GM21825 (cell line): Measurements from ENCODE around the gene PSG11.
"Not testable (repeated sequence)": the region's sequence is repeated elsewhere in the genome, so short reads cannot be mapped to it uniquely, and the experiment has no call there.

Source experiments
- ATAC-seq: cut with Tn5 transposase; IDR thresholded peaks from one replicate; pipeline ENCODE4 v1.9.1; 2021; ENCODE audit warnings: mild to moderate bottlenecking, moderate library complexity; ENCODE audit not compliant: unreplicated experiment

Gene PSG11

DNA sequence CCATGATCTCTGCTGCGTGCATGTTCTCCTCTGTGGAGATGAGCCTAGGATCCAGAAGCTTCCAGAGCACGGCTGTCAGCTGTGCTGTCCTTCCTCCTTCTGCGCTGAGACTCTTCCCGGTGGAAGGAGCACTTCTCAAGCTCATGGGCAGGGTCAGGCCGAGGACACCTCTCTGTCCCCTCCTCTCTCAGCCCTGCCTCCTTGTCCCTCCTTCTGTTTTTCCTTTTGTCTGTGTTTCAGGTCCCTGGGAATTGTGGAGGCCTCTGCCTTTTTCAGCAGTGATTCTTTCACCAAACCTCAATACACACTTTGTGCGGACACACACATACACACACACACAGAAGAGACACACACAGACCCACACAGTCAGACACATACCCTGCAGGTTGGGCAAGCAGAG, at the start of gene PSG11:
Gene PSG11 (minus strand): TSS at position 101 of the 400 bp plus-strand sequence. CDS start 97 bp downstream, at position 4.
- ATAC-seq, result not testable (repeated sequence)

DNA sequence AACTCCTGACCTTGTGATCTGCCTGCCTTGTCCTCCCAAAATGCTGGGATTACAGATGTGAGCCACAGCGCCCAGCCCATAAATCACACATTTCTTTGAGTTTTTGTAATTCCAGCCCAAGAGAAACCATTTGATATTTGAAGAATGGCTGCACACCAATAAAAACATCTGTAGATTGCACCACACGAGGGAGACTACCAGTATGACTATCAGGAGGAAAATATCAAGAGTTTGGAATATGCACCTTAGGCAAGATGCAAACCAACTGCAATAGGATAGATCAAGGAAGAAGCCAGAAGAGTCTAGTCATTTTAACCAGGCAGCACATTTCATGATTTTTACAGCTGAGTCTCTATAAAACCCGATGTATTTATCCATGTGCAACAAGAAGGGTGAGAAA, 36.1 kb upstream of the PSG11 start:
- ATAC-seq, result not testable (repeated sequence)

DNA sequence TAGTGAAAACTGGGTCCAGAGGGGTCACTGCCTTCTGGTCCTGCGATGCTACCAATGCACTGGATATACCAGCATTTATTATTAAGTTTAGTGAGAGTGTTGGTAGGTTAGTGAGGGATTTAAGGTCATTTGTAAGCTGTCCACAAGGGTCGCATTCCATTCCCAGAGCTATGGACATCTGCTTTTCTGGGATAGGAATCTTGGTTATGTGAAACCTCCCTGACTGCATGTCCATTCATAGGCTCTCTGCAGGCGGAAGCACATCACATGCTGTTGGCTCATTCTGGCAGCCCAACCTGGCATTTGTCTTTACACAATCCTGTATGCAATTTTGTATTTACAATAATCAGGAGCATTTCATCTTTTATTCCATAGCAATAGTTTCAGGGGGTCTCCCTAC, 35.1 kb upstream of the PSG11 start:
- ATAC-seq, result not testable (repeated sequence)

DNA sequence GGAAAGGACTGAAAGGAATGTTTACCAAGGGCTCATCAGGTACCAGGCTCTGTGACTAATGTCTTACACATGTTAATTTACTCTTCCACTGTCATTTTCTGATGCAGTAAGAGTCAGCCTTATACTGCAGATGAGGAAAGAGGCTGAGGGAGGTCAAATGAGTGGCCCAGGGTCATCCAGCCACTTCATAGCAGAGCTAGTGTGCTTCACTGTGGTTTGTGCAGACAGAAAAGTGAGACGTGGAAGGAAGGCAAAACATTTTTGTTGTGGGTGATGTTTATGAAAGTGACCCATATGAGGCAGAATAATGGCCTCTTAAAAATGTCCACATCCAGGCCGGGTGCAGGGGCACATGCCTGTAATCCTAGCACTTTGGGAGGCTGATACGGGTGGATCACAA, 34.0 kb upstream of the PSG11 start:
- not testable (repeated sequence) for ATAC-seq

DNA sequence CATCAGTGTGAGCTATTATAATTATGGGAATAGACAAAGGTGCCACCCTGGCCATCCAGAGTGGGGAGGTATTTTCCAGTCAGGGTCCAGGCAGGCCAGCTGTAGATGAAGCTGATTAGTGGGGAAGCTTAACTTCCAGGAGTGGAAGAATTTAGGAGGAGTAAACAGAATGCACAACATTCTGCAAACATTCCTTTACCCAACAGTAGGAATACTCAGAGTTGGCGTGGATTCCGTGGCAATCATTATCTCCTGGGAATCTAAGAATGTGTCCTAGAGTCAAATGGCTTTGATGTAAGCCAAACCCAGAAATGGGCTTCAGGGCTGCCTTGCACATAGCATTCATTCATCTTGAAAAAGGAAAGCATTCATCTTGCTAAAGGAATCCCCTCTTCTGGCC, 33.2 kb upstream of the PSG11 start:
- ATAC-seq, result not testable (repeated sequence)

DNA sequence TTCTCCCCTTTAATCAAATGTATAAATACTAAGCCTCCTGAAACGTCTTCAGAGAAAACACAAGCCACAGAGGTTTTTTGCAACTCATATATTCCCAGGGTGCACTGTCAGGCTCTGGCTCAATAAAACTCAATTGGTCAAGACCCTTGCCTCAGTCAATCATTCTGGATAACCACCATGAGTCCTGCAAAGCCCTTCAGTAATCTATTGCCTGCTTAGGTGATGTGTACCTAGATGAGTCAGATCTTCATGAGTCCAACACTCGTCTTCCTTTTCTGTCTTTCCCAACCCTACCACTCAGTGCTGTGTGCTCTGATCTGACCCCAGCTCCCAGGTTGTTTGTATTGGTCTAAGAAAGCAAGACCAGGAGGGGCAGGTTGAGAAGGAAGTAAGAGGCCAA, 32.2 kb upstream of the PSG11 start:
- ATAC-seq, result not testable (repeated sequence)

DNA sequence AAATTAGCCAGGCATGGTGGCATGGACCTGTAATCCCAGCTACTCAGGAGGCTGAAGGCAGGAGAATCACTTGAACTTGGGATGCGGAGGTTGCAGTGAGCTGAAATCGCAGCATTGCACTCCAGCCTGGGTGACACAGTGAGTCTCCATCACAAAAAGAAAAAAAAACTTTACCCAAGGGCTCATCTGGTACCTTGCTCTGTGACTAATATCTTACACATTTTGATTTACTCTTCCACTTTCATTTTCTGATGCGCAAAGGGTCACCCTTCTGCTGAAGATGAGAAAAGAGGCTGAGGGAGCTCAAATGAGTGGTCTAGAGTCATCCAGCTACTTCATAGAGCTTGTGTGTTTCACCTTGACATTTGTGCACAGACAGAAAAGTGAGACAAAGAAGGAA, 21.7 kb upstream of the PSG11 start:
- not testable (repeated sequence) for ATAC-seq

DNA sequence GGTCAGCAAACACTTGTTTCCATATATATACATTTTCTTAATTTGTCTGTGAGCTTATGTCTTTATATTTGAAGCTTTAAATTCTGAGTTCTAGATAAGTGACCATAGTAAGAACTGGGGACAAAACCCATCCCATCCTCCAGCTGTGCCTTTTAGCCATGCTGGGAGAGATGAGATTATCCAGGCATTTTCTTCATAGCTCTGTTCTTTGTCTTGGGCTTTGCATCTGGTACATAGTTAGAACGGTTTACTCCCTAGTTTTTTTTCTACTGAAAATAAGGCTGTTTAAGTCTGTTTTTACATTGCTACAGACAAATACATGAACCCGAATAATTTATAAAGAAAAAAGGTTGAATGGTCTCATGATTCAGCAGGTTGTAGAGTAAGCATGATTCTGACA, 20.3 kb upstream of the PSG11 start:
- not testable (repeated sequence) for ATAC-seq

DNA sequence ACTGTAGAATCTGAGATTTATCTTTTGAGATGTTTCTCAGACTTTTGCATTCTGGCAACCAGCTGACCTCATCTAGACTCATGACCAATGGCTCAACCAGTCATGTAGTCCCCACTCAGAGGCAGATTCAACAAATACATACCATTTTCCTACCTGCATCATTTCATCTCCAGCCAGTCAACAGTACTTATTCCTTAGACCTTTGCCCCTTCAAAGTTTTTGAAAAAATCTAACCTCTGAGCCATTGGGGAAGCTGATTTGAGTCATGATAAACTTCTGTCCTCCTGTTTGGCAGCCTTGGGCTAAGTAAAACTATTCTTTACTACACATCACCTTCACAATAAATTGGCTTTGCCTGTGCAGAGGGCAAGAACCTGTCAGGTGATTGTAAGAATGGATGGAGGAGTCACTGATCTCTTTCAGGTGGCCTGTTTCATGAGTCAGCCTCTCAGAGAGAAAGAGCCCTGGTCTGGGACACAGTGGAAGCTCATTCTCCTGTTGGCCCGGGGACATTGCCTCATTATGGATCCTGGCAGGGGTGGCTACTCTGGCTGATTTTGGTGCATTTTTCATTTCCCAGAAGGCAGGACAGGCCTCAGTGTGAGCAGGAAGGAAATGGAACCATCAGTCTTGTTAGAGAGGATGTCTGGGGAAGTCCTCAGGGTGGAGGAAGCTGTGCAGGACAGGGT, 17.4 kb upstream of the PSG11 start:
- ATAC-seq, result not testable (repeated sequence)

DNA sequence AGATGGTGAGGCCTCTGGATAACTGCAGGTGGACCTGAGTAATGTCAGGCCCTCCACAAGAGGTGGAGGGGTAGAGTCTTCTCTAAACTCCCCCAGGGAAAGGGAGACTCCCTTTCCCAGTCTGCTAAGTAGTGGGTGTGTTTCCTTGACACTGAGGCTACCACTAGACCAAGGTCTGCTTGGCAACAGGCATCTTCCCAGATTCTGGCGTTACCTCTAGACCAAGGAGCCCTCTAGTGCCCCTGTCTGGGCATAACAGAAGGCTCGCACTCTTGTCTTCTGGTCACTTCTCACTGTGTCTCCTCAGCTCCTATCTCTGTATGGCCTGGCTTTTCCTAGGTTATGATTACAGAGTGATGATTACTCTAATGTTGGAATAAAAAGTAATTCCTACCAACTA, 5.4 kb upstream of the PSG11 start:
- ATAC-seq, result not testable (repeated sequence)

DNA sequence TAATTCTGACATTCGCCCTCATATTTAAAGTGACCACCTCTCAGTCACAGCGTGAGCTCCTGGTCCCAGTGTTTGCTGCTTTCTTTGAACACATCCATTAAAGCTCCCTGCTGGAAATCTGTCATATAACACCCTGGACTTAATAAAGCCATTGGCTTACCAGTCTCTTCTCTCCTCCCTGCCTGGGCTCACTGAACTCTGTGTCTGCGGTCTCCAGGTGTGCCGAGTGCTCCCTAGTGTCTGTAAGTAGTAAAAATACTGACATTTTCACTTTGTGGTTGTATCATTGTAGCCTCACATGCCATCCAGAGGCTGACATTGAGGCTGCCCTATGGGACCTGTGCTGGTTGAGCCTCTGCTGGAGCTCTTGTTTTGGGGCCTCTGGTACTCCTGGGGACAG, 2.6 kb upstream of the PSG11 start:
- no peak for ATAC-seq

DNA sequence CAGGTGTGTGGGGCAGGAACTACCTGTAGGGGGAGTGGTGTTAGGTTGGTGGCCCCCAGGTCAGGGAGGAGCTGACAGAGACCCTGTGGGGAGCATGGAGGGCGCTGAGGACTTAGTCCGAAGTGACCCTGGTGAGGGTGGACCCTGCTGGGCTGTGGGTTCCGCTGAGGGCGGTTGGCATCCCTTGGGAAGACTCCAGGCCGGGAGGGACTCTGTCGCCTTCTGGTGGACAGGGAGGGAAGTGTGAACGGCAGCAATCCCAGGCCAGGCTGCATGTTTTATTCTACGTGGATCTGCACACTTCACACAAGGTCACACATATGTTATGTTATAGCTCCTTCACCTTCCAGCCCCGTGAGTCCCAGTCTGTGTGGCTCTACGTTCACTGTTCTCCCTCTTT, 1.7 kb upstream of the PSG11 start:
- not testable (repeated sequence) for ATAC-seq

DNA sequence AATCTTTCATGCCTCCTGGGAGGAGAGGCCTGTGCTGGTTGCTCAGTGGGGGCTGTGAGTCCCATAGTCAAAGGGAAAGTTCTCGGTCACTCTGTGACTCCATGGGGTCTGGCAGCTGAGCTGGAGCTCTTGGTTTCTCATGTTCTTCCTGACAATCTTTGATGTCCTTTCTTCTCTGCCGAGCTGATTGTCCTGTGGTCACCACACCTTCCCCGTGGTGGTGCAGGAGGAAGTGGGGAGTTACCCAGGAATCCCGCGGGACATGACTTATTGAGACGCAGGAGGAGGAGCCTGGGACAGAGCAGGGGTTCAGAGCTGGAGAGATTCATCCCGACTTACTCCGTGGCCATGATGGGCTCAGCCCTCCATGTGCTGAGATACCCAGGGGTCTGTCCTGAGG, 792 bp upstream of the PSG11 start:
- ATAC-seq, result not testable (repeated sequence)

DNA sequence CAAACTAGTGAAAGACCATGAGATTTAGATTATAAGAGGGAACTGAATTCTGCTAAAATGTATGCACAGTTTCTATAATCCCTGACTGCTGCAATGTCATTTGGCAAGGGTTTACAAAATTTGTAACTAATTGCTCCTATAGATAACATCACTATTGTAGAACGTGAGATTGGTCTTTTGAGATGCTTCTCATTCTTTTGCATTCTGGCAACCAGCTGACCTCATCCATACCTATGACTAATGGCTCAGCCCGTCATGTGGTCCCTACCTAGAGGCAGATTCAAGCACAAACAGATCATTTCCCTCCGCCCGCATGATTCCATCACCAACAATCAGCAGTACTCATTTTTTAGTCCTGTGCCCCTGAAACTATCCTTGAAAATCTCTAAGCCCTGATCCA, 4.2 kb downstream of the PSG11 start:
- ATAC-seq, result not testable (repeated sequence)

DNA sequence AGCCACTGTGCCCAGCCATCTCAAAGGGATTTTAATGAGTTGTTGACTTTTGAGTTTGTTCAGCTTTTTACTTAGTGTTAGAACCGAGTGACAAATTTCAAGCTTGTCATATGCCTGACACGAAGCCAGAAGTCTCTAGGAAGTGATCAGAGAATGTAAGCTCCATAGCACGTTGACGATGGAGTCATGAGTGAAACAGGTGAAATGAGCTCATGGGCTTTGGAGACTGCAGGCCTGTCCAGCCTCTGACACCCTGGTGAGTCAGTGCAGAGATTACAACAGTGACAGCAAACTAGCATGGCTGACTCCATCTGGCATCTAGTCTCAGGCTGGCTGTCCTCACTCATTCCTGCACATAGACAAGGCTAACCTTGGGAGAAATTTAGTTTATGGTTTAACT, 4.6 kb downstream of the PSG11 start:
- not testable (repeated sequence) for ATAC-seq

DNA sequence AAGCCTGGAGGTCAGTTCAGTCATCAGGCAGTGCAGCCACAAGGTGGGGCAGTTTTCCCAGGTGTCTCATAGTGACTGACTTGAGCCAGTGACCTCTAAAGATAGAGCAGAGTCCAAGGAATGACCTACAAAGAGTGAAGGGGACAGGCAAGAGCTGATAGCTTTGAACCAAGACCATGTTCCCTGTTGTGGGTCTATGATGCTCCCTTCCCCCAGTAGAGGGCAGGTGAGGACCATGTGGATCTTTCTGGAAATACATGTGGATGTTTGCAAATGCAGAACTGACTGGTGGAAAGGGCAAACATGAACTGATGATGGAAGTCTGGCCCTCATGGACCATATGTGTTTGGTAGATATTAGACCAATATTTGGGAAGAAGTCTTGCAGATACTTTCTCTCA, 6.7 kb downstream of the PSG11 start:
- not testable (repeated sequence) for ATAC-seq

DNA sequence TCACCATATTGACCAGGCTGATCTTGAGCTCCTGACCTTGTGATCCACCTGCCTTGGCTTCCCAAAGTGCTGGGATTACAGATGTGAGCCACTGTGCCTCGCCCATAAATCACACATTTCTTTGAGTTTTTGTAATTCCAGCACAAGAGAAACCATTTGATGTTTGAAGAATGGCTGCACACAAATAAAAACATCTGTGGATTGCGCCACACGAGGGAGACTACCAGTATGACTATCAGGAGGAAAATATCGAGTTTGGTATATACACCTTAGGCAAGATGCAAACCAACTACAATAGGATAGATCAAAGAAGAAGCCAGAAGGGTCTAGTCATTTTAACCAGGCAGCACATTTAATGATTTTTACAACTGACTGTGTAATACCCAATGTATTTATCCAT, 20.4 kb downstream of the PSG11 start:
- not testable (repeated sequence) for ATAC-seq

DNA sequence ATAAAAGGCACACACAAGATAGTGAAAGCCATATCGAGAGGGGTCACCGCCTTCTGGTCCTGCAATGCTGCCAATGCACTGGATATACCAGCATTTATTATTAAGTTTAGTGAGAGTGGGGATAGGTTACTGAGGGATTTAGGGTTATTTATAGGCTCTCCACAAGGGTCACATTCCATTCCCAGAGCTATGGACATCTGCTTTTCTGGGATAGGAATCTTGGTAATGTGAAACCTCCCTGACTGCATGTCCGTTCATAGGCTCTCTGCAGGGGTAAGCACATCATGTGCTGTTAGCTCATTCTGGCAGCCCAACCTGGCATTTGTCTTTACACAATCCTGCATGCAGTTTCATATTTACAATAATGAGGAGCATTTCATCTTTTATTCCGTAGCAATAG, 21.4 kb downstream of the PSG11 start:
- ATAC-seq, result not testable (repeated sequence)

DNA sequence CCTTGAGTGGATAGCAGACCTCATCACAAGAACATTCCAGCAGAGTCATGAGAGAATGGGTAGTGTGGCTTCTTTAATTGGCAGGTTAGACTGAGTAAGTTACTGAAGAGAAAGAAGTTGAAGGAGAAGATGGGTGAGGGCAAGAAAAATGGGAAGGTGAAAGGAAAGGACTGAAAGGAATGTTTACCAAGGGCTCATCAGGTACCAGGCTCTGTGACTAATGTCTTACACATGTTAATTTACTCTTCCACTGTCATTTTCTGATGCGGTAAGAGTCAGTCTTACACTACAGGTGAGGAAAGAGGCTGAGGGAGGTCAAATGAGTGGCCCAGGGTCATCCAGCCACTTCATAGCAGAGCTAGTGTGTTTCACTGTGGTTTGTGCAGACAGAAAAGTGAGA, 22.6 kb downstream of the PSG11 start:
- ATAC-seq, result not testable (repeated sequence)

DNA sequence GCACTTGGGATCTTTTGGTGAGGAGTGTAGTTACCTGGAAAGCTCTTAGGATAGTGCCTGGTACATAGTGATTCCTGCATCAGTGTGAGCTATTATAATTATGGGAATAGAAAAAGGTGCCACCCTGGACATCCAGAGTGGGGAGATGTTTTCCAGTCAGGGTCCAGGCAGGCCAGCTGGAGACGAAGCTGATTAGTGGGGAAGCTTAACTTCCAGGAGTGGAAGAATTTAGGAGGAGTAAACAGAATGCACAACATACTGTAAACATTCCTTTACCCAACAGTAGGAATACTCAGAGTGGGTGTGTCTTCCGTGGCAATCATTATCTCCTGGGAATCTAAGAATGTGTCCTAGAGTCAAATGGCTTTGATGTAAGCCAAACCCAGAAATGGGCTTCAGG, 23.3 kb downstream of the PSG11 start:
- ATAC-seq, result not testable (repeated sequence)

DNA sequence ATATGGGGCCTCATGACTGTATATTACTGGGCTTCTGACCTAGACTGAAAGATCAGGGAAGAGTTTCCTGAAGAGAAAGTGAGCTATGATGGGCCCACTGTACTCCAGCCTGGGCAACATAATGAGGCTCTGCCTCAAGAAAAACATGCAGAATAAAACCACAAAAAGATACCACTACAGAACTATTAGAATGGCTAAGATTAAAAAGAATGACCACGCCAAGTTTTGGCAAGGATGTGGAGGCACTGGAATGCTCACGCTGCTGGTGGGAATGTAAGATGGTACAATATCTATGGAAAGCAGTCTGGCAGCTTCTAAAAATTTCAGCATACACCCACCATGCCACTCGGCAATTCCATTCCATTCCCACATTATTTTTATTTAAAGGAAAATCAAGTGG, 30.1 kb downstream of the PSG11 start:
- ATAC-seq, result not testable (repeated sequence)

DNA sequence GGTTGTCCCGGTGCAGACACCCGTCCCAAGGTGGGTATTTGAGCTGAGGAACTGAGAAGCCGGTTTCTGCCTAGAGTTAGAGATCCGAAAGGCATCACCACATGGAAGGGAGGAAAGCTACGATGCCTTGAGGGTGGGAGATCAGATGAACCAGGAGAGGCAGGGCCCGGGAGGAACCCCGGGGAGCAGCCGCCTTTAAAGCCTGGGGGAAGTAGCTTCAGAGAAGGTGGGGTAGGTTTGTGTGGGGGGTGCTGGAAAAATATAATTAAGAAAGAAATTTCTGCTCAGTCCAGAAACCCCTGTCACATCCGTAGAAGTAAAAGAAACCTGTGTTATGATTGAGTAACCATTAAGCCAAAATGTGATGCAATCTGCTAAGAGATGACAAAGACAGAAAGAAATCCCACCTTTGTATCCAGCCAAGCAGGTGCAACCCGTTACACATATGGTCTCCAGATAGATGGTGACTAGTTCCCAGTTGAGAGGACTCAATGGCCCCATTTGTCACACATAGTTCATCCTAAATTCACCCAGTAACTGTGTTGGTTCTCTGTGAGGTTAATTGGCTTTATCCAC, 34.2 kb downstream of the PSG11 start:
- ATAC-seq, result not testable (repeated sequence)

DNA sequence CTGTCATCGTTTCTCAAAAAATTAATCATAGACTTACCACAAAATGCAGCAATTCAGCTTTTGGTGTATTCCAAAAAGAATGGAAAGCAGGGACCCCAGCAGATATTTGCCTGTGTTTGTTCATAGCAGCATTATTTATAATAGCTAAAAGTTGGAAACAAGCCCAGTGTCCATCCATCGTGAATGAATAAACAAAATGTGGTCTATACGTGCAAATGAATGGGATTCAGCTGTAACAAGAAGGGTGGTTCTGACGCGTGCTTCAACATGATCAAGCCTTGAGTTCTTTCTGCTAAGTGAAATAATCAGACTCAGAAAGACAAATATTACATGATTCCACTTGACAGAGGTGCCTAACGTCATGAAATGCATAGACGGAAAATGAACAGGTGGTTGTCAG, 36.4 kb downstream of the PSG11 start:
- no peak for ATAC-seq
